Endothelial cell of umbilical vein (primary cell): ENCODE data around the gene ITM2B. TPM values are rescaled to one million over a fixed set of nuclear protein-coding genes. Genes with fewer than 3 reads are reported as not detected.

Experiments used
- BruUV-seq: library from RNA; stranded (reverse); fragments of 400-500 nt; replicated peaks from 2 replicates; lab custom pipeline; 2021; lab: Mats Ljungman, UMichigan
- CTCF ChIA-PET: fragments of 300-600, 350-600 bp; sonication (Branson Sonifier 250); formaldehyde crosslinking; loops from one replicate; lab custom pipeline; 2021; ENCODE audit warnings: antibody characterized with exemption, inconsistent platforms; lab: Charles Lee
- POLR2A ChIA-PET: fragments of 300-600, 350-600 bp; sonication (Branson Sonifier 250); formaldehyde crosslinking; loops from one replicate; lab custom pipeline; 2021; ENCODE audit warnings: antibody characterized with exemption, inconsistent platforms; lab: Charles Lee
- DNase-seq: peaks from one replicate; pipeline ENCODE4 v3.0.0-alpha.2; 2011; ENCODE audit warnings: low read depth, low spot score
- FAIRE-seq: peaks from 2 replicates; lab custom pipeline; 2011; peaks lifted over from hg19 to GRCh38; lab: Jason Lieb, UNC
- H2AFZ ChIP-seq: 2 replicates; pipeline ENCODE4 v1.6.0; 2012; ENCODE audit warnings: low read depth, low read length, control low read depth, inconsistent platforms
- H3K27ac ChIP-seq: 2 replicates; pipeline ENCODE4 v1.5.1; 2011; ENCODE audit warnings: low read depth, mild to moderate bottlenecking, control low read depth, low read length, moderate library complexity; ENCODE audit not compliant: insufficient read depth
- H3K27me3 ChIP-seq, 2 experiments: 2 replicates each; pipeline versions ENCODE4 v1.6.0 to v1.6.1; 2011; ENCODE audit warnings: low read length in 2 of 2, mixed read lengths in 1 of 2; ENCODE audit not compliant: control insufficient read depth in 2 of 2, insufficient read depth in 2 of 2
- H3K36me3 ChIP-seq, 2 experiments: 2 replicates in 1 of 2; 3 replicates in 1 of 2; pipeline ENCODE4 v1.5.1; 2011; ENCODE audit warnings: low read length in 2 of 2, mild to moderate bottlenecking in 1 of 2, moderate library complexity in 1 of 2; ENCODE audit not compliant: control insufficient read depth in 2 of 2, insufficient read depth in 2 of 2; ENCODE audit errors: extremely low read depth in 1 of 2
- H3K4me1 ChIP-seq: 3 replicates; pipeline ENCODE4 v1.5.1; 2011; ENCODE audit warnings: mild to moderate bottlenecking, low read length; ENCODE audit not compliant: control insufficient read depth, insufficient read depth; ENCODE audit errors: extremely low read depth
- H3K4me2 ChIP-seq: 2 replicates; pipeline ENCODE4 v1.6.1; 2011; ENCODE audit warnings: low read length, control low read depth, mixed read lengths; ENCODE audit not compliant: insufficient read depth
- H3K4me3 ChIP-seq, 3 experiments: fragments of 200-600 bp in 1 of 3; sonication (generic), shearing (Covaris generic) in 1 of 3; replicated peaks in 1 of 3; 2 replicates each; pipeline ENCODE4 v1.5.1; 2011 to 2016; ENCODE audit warnings: control low read depth in 3 of 3, low read length in 3 of 3, mild to moderate bottlenecking in 2 of 3, inconsistent platforms in 1 of 3, low read depth in 1 of 3, moderate library complexity in 1 of 3; ENCODE audit not compliant: insufficient read depth in 1 of 3
- H3K79me2 ChIP-seq: 2 replicates; pipeline ENCODE4 v1.6.0; 2012; ENCODE audit warnings: low read length, inconsistent platforms; ENCODE audit not compliant: control insufficient read depth, insufficient read depth
- H3K9ac ChIP-seq: replicated peaks from 2 replicates; pipeline ENCODE3; 2011; ENCODE audit warnings: low read length, control low read depth; ENCODE audit not compliant: insufficient read depth; ENCODE audit errors: extremely low read depth
- H3K9me1 ChIP-seq: replicated peaks from 3 replicates; pipeline ENCODE4 v1.6.0; 2011; ENCODE audit warnings: mild to moderate bottlenecking, low read length; ENCODE audit not compliant: control insufficient read depth, insufficient read depth; ENCODE audit errors: extremely low read depth
- H3K9me3 ChIP-seq: replicated peaks from 2 replicates; pipeline ENCODE4 v1.5.1; 2012; ENCODE audit warnings: low read length, inconsistent platforms; ENCODE audit not compliant: control insufficient read depth, insufficient read depth
- H4K20me1 ChIP-seq: replicated peaks from 2 replicates; pipeline ENCODE3; 2011; ENCODE audit warnings: mild to moderate bottlenecking, low read length; ENCODE audit not compliant: control insufficient read depth, insufficient read depth; ENCODE audit errors: extremely low read depth
- EZH2 ChIP-seq: IDR thresholded peaks from 2 replicates; pipeline ENCODE4 v1.6.1; 2012; ENCODE audit warnings: borderline replicate concordance, low read depth, mild to moderate bottlenecking, moderate library complexity, low read length, inconsistent platforms; ENCODE audit not compliant: severe bottlenecking
- FOS ChIP-seq: IDR thresholded peaks from 2 replicates; pipeline ENCODE4 v1.6.1; 2011; ENCODE audit warnings: mild to moderate bottlenecking, low read length, moderate library complexity, borderline replicate concordance; ENCODE audit not compliant: insufficient read depth
- GATA2 ChIP-seq: IDR thresholded peaks from 2 replicates; pipeline ENCODE4 v1.7.0; 2011; ENCODE audit warnings: low read depth, mild to moderate bottlenecking, moderate library complexity, mixed read lengths, low read length; ENCODE audit not compliant: insufficient read length, insufficient read depth
- JUN ChIP-seq: IDR thresholded peaks from 2 replicates; pipeline ENCODE4 v1.6.1; 2011; ENCODE audit warnings: borderline replicate concordance, low read depth; ENCODE audit not compliant: insufficient read length, insufficient read depth
- MYC ChIP-seq: IDR thresholded peaks from one replicate; pipeline ENCODE4 v1.6.1; 2011; ENCODE audit warnings: mild to moderate bottlenecking, low read depth, low read length
- POLR2A ChIP-seq: IDR thresholded peaks from 2 replicates; pipeline ENCODE4 v1.6.1; 2012; ENCODE audit warnings: low read depth, mild to moderate bottlenecking, control low read depth, low read length
- POLR2AphosphoS5 ChIP-seq: IDR thresholded peaks from 2 replicates; pipeline ENCODE4 v1.6.1; 2012; ENCODE audit warnings: low read depth, mild to moderate bottlenecking, control low read depth, low read length, moderate library complexity; ENCODE audit not compliant: insufficient read depth
- dilution Hi-C: fragments of 300-500 bp; cut with MboI; formaldehyde crosslinking; loops from one replicate; pipeline ENCODE4 v1.15.0; 2019; ENCODE audit warnings: low sequenced_read_pairs; ENCODE audit not compliant: extremely low pct_ligation_motif_present
- intact Hi-C: fragments of 100-400 bp; cut with micrococcal nuclease; formaldehyde crosslinking; loops from one replicate; pipeline ENCODE4 v1.10.0; 2022
- polyA plus RNA-seq, 4 experiments: library from polyadenylated mRNA; depleted of rRNA in 3 of 4; stranded (reverse) in 3 of 4; unstranded in 1 of 4; fragments of >200 nt; gene quantifications; 2 replicates each; pipeline versions ENCODE4 v1.2.1 to v1.2.3, GENCODE V29; 2011 to 2012; ENCODE audit warnings: missing spikeins in 1 of 4
- total RNA-seq: library from RNA; stranded (reverse); gene quantifications from 2 replicates; pipeline ENCODE4 v1.2.3, GENCODE V29; 2021
- TF ChIP-seq, protein P1 (sequence below): IDR thresholded peaks from 2 replicates; pipeline ENCODE4 v1.6.1; 2011; ENCODE audit not compliant: insufficient read depth, insufficient read length
- TF ChIP-seq, protein P2 (sequence below), 2 donors: IDR thresholded peaks; 1 replicate in 1 of 2; 2 replicates in 1 of 2; pipeline ENCODE4 v1.5.1; 2011; ENCODE audit warnings: low read length in 2 of 2, mild to moderate bottlenecking in 2 of 2, moderate library complexity in 2 of 2, control low read depth in 1 of 2, inconsistent platforms in 1 of 2, low read depth in 1 of 2; ENCODE audit not compliant: insufficient read depth in 1 of 2; ENCODE audit errors: extremely low read depth in 1 of 2

ITM2B gene
- total and polyA plus RNA-seq, 2 donors (not counting 3 experiments of a cell fraction or from before 2014, with no cell fraction given) = 150 to 271 TPM

DNA sequence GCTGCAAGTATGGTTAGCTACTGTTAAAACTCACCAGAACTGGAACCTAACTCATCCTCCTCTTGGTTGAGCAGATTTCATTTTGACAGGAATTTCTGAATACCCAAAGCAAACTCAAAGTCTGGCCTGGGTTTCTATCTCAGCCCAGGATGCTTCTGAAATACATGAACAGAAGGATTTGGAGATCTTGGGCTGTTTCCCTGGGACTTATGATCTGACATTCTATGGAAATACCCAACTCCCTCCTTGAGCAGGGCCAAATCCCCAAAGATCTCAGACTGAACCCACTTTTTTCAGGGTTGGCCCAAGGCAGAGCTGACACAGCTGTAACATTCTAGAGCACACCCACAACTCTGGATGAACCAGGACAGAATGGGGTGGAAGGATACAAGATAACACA, 1.1 kb upstream of the ITM2B start:
- DNase-seq = no peak
- dilution Hi-C loops = no loop called here
- Histone ChIP-seq H3K9me3 (no peaks in the 10 kb centered on the region), H2AFZ (no peak overlapping the region), H3K9me1 (no peaks in the 10 kb centered on the region), H3K4me1 (peaks cover 33% of the 10 kb centered on the region), H3K79me2 (peaks cover 37% of the 10 kb centered on the region), H3K4me2 (no peak overlapping the region), H3K27ac (no peak overlapping the region), H3K4me3 (no peak overlapping the region), H3K36me3 (no peaks in the 10 kb centered on the region), H4K20me1 (no peaks in the 10 kb centered on the region), H3K27me3 (peaks cover 8 to 9% of the 10 kb centered on the region in 2 experiments), H3K9ac (no peak overlapping the region)
- TF ChIP-seq JUN (no peak), EZH2 (no peak), FOS (no peak), GATA2 (no peak), POLR2A (no peak), MYC (no peak), POLR2AphosphoS5 (no peak)
- TF ChIP-seq, protein P1, sequence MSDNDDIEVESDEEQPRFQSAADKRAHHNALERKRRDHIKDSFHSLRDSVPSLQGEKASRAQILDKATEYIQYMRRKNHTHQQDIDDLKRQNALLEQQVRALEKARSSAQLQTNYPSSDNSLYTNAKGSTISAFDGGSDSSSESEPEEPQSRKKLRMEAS = no peak
- TF ChIP-seq, protein P2, sequence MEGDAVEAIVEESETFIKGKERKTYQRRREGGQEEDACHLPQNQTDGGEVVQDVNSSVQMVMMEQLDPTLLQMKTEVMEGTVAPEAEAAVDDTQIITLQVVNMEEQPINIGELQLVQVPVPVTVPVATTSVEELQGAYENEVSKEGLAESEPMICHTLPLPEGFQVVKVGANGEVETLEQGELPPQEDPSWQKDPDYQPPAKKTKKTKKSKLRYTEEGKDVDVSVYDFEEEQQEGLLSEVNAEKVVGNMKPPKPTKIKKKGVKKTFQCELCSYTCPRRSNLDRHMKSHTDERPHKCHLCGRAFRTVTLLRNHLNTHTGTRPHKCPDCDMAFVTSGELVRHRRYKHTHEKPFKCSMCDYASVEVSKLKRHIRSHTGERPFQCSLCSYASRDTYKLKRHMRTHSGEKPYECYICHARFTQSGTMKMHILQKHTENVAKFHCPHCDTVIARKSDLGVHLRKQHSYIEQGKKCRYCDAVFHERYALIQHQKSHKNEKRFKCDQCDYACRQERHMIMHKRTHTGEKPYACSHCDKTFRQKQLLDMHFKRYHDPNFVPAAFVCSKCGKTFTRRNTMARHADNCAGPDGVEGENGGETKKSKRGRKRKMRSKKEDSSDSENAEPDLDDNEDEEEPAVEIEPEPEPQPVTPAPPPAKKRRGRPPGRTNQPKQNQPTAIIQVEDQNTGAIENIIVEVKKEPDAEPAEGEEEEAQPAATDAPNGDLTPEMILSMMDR (IDR thresholded peaks at IDR 0.05; ENCODE audit: extremely low read depth in 1 of 2, insufficient read depth in 1 of 2, low read depth in 1 of 2, low read length in 2 of 2) = no peak
- no TSS peak for BruUV-seq
- no peak for FAIRE-seq
- POLR2A ChIA-PET = no interaction called here
- CTCF ChIA-PET = interaction anchor here (1.9 to 2.9 kb wide), 2 partner anchors 105 to 137 kb away, joined by 13 to 17 read pairs; partner anchors contain the start of gene MED4
- intact Hi-C loops = loop anchor here (5.0 kb wide), 4 partner anchors 90 to 350 kb away; no protein-coding TSS in a partner anchor
